Measurements from ENCODE around the gene TBL1X. TPM values are rescaled to one million over a fixed set of nuclear protein-coding genes. Genes with fewer than 3 reads are reported as not detected.

TBL1X gene
- total and polyA plus RNA-seq, 12 donors, result 1.8 to 14.1 (median 9.8) TPM

- peaks cover 0 to 10% (median 0%) of the 10 kb centered on the region in 9 donors for H3K4me1 ChIP-seq
- intact Hi-C loops (cut with DNase I), result loop anchor here in 1 of 10 donors (10.0 kb wide), 1 partner anchor 122 kb away; no protein-coding TSS in a partner anchor
- DNase-seq (no peak), ATAC-seq (no peak)
- TF ChIP-seq CTCF (IDR thresholded peaks at IDR 0.05), result no peak
- 50 to 100% methylated on average over 2 to 3 of the region's 3 CpGs for WGBS, 2 donors
- no peaks in the 10 kb centered on the region for H3K27me3 ChIP-seq
- H3K9me3 ChIP-seq, result no peaks in the 10 kb centered on the region
- peaks cover 0 to 12% (median 0%) of the 10 kb centered on the region in 9 donors for H3K36me3 ChIP-seq
- H3K27ac ChIP-seq, result no peak overlapping the region
- no peak overlapping the region for H3K4me3 ChIP-seq
These were observed 192.0 kb downstream of the TBL1X start for GRCh38 chrX:9656871-9657270.

- no peaks in the 10 kb centered on the region for H3K9me3 ChIP-seq
- no peak for TF ChIP-seq CTCF (IDR thresholded peaks at IDR 0.05)
- no peak for ATAC-seq
- intact Hi-C loops (cut with DNase I), result loop anchor here in 1 of 10 donors (10.0 kb wide), 1 partner anchor 123 kb away; no protein-coding TSS in a partner anchor
- WGBS, 2 donors, result 90% methylated on average over 6 of the region's 6 CpGs
- H3K4me1 ChIP-seq, result peaks cover 0 to 9% (median 0%) of the 10 kb centered on the region in 9 donors
- no peak overlapping the region for H3K4me3 ChIP-seq
- no peaks in the 10 kb centered on the region for H3K27me3 ChIP-seq
- DNase-seq, result no peak
- peaks cover 0 to 12% (median 0%) of the 10 kb centered on the region in 9 donors for H3K36me3 ChIP-seq
- no peak overlapping the region for H3K27ac ChIP-seq
These were observed 192.9 kb downstream of the TBL1X start for GRCh38 chrX:9657590-9658256.

GRCh38 chrX:9658409-9658808 is 193.6 kb downstream of the TBL1X start:
- H3K27ac ChIP-seq, result no peak overlapping the region
- no peaks in the 10 kb centered on the region for H3K27me3 ChIP-seq
- no peak overlapping the region for H3K4me3 ChIP-seq
- DNase-seq (no peak), ATAC-seq (no peak)
- intact Hi-C loops (cut with DNase I), result loop anchor here in 1 of 10 donors (10.0 kb wide), 1 partner anchor 124 kb away; no protein-coding TSS in a partner anchor
- peaks cover 0 to 12% (median 0%) of the 10 kb centered on the region in 9 donors for H3K36me3 ChIP-seq
- WGBS, 2 donors, result 75 to 80% methylated on average over 4 of the region's 4 CpGs
- H3K9me3 ChIP-seq, result no peaks in the 10 kb centered on the region
- peaks cover 0 to 9% (median 0%) of the 10 kb centered on the region in 9 donors for H3K4me1 ChIP-seq
- no peak for TF ChIP-seq CTCF (IDR thresholded peaks at IDR 0.05)

- no peak for DNase-seq
- no peak for TF ChIP-seq CTCF (IDR thresholded peaks at IDR 0.05)
- Histone ChIP-seq H3K4me3 (no peak overlapping the region), H3K36me3 (peaks cover 0 to 10% (median 0%) of the 10 kb centered on the region in 9 donors), H3K9me3 (no peaks in the 10 kb centered on the region), H3K27ac (no peak overlapping the region), H3K4me1 (peaks cover 0 to 9% (median 0%) of the 10 kb centered on the region in 9 donors), H3K27me3 (no peaks in the 10 kb centered on the region)
- WGBS, 2 donors, result 73 to 75% methylated on average over 17 of the region's 17 CpGs
- intact Hi-C loops (cut with DNase I), result loop anchor here in 2 of 10 donors (10.0 kb wide), 2 partner anchors 125 to 195 kb away; partner anchors contain the start of gene TBL1X (in 1 of the 2)
- ATAC-seq, result peak in 1 of 8 donors; percentile 12
These were observed 194.8 kb downstream of the TBL1X start for GRCh38 chrX:9659571-9660195.
